SK-N-SH treated with all-trans-retinoic acid at 6 μM for 48 hours (cell line): ENCODE measurements around the gene SIRT4.
"Not testable (repeated sequence)": the region's sequence is repeated elsewhere in the genome, so short reads cannot be mapped to it uniquely, and the experiment has no call there.

Experiments
- ATAC-seq: fragments of 200-7000 bp; cut with Tn5 transposase; 3 replicates; pipeline ENCODE4 v1.9.1; 2020; ENCODE audit warnings: mild to moderate bottlenecking, moderate library complexity
- ARNTL ChIP-seq: fragments of 450-650 bp; formaldehyde crosslinking; IDR thresholded peaks from 2 replicates; pipeline ENCODE4 v1.5.0; 2020; ENCODE audit warnings: low read depth, mild to moderate bottlenecking, moderate library complexity, borderline replicate concordance
- BACH2 ChIP-seq: fragments of 250-450 bp; sonication (Bioruptor Pico); IDR thresholded peaks from 2 replicates; pipeline ENCODE4 v1.9.0; 2021; ENCODE audit warnings: mild to moderate bottlenecking, borderline replicate concordance
- CSDC2 ChIP-seq: fragments of 250-450 bp; sonication (Bioruptor Pico); IDR thresholded peaks from 2 replicates; pipeline ENCODE4 v1.5.0; 2020; ENCODE audit warnings: mild to moderate bottlenecking, moderate library complexity
- ESRRG ChIP-seq: fragments of 250-450 bp; sonication (Bioruptor Pico); IDR thresholded peaks from 2 replicates; pipeline ENCODE4 v1.6.1; 2021; ENCODE audit warnings: mild to moderate bottlenecking
- GLIS3 ChIP-seq: fragments of 250-450 bp; sonication (Bioruptor Pico); IDR thresholded peaks from 2 replicates; pipeline ENCODE4 v1.5.0; 2020; ENCODE audit warnings: mild to moderate bottlenecking, moderate library complexity
- ISL1 ChIP-seq: fragments of 250-450 bp; sonication (Bioruptor Pico); IDR thresholded peaks from 2 replicates; pipeline ENCODE4 v2.1.2; 2022; ENCODE audit warnings: mild to moderate bottlenecking, moderate library complexity
- OSR1 ChIP-seq: fragments of 250-450 bp; sonication (Bioruptor Pico); IDR thresholded peaks from 2 replicates; pipeline ENCODE4 v1.8.0; 2022; ENCODE audit warnings: moderate library complexity, mild to moderate bottlenecking, inconsistent platforms
- PATZ1 ChIP-seq: fragments of 250-450 bp; sonication (Bioruptor Pico); IDR thresholded peaks from 2 replicates; pipeline ENCODE4 v1.8.0; 2020; ENCODE audit warnings: mild to moderate bottlenecking, moderate library complexity, borderline replicate concordance
- POU6F1 ChIP-seq: fragments of 250-450 bp; sonication (Bioruptor Pico); IDR thresholded peaks from 2 replicates; pipeline ENCODE4 v1.8.0; 2021; ENCODE audit warnings: low read depth, mild to moderate bottlenecking, moderate library complexity, borderline replicate concordance
- PPARA ChIP-seq: fragments of 250-450 bp; sonication (Bioruptor Pico); IDR thresholded peaks from 2 replicates; pipeline ENCODE4 v1.5.0; 2020; ENCODE audit warnings: mild to moderate bottlenecking, borderline replicate concordance
- RARB ChIP-seq: fragments of 250-450 bp; sonication (Bioruptor Pico); IDR thresholded peaks from 2 replicates; pipeline ENCODE4 v1.8.0; 2021; ENCODE audit warnings: mild to moderate bottlenecking, moderate library complexity
- SNAI2 ChIP-seq: fragments of 250-450 bp; sonication (Bioruptor Pico); IDR thresholded peaks from 2 replicates; pipeline ENCODE4 v1.5.0; 2020; ENCODE audit warnings: mild to moderate bottlenecking, moderate library complexity
- TCF4 ChIP-seq: fragments of 250-450 bp; sonication (Bioruptor Pico); IDR thresholded peaks from 2 replicates; pipeline ENCODE4 v1.8.0; 2021; ENCODE audit warnings: mild to moderate bottlenecking, moderate library complexity, borderline replicate concordance
- TOX ChIP-seq: fragments of 250-450 bp; sonication (Bioruptor Pico); IDR thresholded peaks from 2 replicates; pipeline ENCODE4 v1.8.0; 2021; ENCODE audit warnings: mild to moderate bottlenecking, moderate library complexity, borderline replicate concordance
- TSHZ2 ChIP-seq: fragments of 250-450 bp; sonication (Bioruptor Pico); IDR thresholded peaks from 2 replicates; pipeline ENCODE4 v1.5.0; 2020; ENCODE audit warnings: mild to moderate bottlenecking, moderate library complexity
- ZC3H10 ChIP-seq: fragments of 250-450 bp; sonication (Bioruptor Pico); IDR thresholded peaks from 2 replicates; pipeline ENCODE4 v1.5.1; 2021; ENCODE audit warnings: mild to moderate bottlenecking, moderate library complexity
- ZFP3 ChIP-seq: fragments of 250-450 bp; sonication (Bioruptor Pico); IDR thresholded peaks from 2 replicates; pipeline ENCODE4 v1.5.0; 2020; ENCODE audit warnings: mild to moderate bottlenecking, moderate library complexity
- ZNF565 ChIP-seq: fragments of 450-650 bp; formaldehyde crosslinking; conservative IDR thresholded peaks from 2 replicates; pipeline ENCODE4 v1.5.0; 2020; ENCODE audit warnings: low read depth, mild to moderate bottlenecking, moderate library complexity
- ZNF8 ChIP-seq: fragments of 450-650 bp; formaldehyde crosslinking; IDR thresholded peaks from 2 replicates; pipeline ENCODE4 v1.5.0; 2020; ENCODE audit warnings: mild to moderate bottlenecking, moderate library complexity

The SIRT4 gene

GRCh38 chr12:120301962-120302815 is at the start of gene SIRT4:
Gene SIRT4 (plus strand): TSS chr12:120302321. CDS start chr12:120303562, 1,241 bp downstream.
- ATAC-seq = peak; percentile 98
- TF ChIP-seq ISL1 (0 out of 2 replicates have a peak, but pooled peaks have one; percentile 5), SNAI2 (CRISPR knock-in tag) (no peak), ESRRG (CRISPR knock-in tag) (no peak), ZC3H10 (no peak), TCF4 (CRISPR knock-in tag) (peak; percentile 84; the same call in 1 of the 2 replicates)
- TF ChIP-seq, all 23 proteins: peak for 2

GRCh38 chr12:120253313-120253712 is 48.8 kb upstream of the SIRT4 start:
- ATAC-seq = not testable (repeated sequence)

- no peak for ATAC-seq
- TF ChIP-seq ZNF565 (CRISPR knock-in tag) (no peak), ZNF8 (CRISPR knock-in tag) (no peak), OSR1 (CRISPR knock-in tag) (no peak), BACH2 (CRISPR knock-in tag) (no peak), RARB (no peak), CSDC2 (CRISPR knock-in tag) (no peak), PPARA (CRISPR knock-in tag) (no peak), ZFP3 (CRISPR knock-in tag) (no peak), TCF4 (CRISPR knock-in tag) (no peak), POU6F1 (CRISPR knock-in tag) (no peak), PATZ1 (no peak), TOX (CRISPR knock-in tag) (no peak), ARNTL (CRISPR knock-in tag) (no peak), TSHZ2 (CRISPR knock-in tag) (no peak)
These were observed 47.3 kb upstream of the SIRT4 start for GRCh38 chr12:120254809-120255208.

- ATAC-seq = peak; percentile 95
- TF ChIP-seq GLIS3 (CRISPR knock-in tag) = no peak
- TF ChIP-seq TCF4 (CRISPR knock-in tag) = peak; percentile 36; the same call in 1 of the 2 replicates
- peak; percentile 29; the same call in 1 of the 2 replicates for TF ChIP-seq ZFP3 (CRISPR knock-in tag)
- 0 out of 2 replicates have a peak, but pooled peaks have one; percentile 56 for TF ChIP-seq ISL1
- peak; percentile 69; the same call in 1 of the 2 replicates for TF ChIP-seq TSHZ2 (CRISPR knock-in tag)
These were observed 44.9 kb upstream of the SIRT4 start for GRCh38 chr12:120257041-120257821.
